ENCODE measurements around the gene UNC5CL. TPM values are rescaled to one million over a fixed set of nuclear protein-coding genes. Genes with fewer than 3 reads are reported as not detected.

The UNC5CL gene
- total RNA-seq, 5 donors from 2014 or later (not counting 1 experiment from before 2014, with no cell fraction given): 4.3 to 7.3 (median 5.5) TPM

DNA sequence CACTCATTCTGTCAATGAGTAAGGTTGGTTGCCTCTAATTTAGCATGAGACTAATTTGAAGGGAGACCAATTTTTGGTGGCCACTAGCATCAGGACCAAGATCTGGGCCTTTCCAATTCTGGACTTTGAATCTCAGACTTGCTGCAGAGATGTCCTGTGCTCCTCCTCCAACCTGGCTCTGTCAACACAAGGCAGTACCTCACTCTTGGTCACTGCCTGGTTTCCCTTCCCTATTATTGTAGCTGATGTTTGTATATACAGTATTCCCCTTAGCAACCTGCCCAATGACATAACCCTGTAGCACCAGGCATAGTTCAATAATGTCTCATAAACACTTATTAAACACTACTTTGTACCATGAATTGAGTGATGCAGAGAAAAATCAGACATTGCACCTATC, 50.4 kb downstream of the UNC5CL start:
- no peaks in the 10 kb centered on the region for H3K36me3 ChIP-seq (ENCODE audit: control insufficient read depth in 2 of 2, extremely low read depth in 1 of 2, insufficient read depth in 1 of 2, low read length in 1 of 2)
- DNase-seq (no peak), ATAC-seq (replicated peaks in 1 of 4) (no peak)
- ChIA-PET POLR2A (no interaction called here), CTCF (no interaction called here)
- H3K27me3 Mint-ChIP-seq: peaks cover 34 to 38% of the 10 kb centered on the region in 2 donors
- no peaks in the 10 kb centered on the region for H3K36me3 Mint-ChIP-seq
- H3K4me1 Mint-ChIP-seq: no peaks in the 10 kb centered on the region
- H3K4me1 ChIP-seq (ENCODE audit: control insufficient read depth in 1 of 2, extremely low read depth in 1 of 2, insufficient read depth in 2 of 2, low read length in 2 of 2): no peaks in the 10 kb centered on the region
- no peaks in the 10 kb centered on the region for H3K9me3 ChIP-seq
- no peak overlapping the region for H3K4me3 ChIP-seq (ENCODE audit: control insufficient read depth in 1 of 2, extremely low read depth in 1 of 2, low read length in 1 of 2)
- peaks cover 0 to 9% of the 10 kb centered on the region in 2 experiments for H3K27me3 ChIP-seq (replicated peaks in 1 of 2; ENCODE audit: control insufficient read depth in 2 of 2, extremely low read depth in 1 of 2, insufficient read depth in 2 of 2, low read length in 1 of 2)
- no peak overlapping the region for H3K4me3 Mint-ChIP-seq
- no peak overlapping the region for H3K27ac ChIP-seq (ENCODE audit: low read length)
- H3K9me3 Mint-ChIP-seq: no peaks in the 10 kb centered on the region
- no peak overlapping the region for H3K27ac Mint-ChIP-seq

DNA sequence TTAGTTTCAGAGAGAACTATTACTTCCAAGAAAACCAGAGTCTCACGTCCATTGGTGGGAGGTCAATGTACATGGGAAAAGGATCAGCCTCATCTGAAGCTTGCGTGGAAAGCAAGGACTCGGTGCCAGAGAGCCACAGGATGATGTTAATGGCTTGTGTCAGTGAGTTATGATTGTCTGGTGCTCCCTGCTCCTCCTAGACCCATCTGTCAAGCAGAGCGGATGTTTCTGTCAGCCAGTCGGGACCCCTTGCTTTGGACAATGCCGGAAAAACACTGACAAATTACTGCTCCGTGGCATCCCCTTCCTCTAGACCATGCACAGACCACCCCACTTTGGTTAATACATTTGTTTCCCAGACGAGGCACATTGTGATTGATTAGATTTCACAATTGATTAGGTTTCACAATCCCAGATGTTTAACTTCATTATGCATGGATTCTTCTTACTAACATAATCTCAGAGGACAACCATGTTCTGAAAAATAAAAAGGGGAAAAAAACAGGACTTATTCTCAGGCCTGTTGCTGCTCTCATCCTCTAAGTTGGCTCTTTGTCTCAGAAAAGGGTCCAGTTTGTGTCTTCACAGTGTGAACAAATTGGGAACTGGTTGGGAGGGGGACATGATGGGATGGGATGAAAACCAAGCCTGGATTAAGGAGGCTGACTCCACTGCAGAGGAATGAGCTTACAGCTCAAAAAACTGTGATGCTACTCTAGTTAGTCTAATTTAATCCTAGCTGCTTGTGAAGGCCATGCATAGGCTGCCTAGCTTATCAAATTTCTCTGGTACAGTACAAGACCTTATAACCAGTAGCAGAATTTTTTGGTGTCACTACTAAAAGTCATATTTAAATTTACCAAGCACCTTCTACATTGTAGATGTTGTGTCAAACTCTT, 51.9 kb downstream of the UNC5CL start:
- H3K4me1 ChIP-seq (ENCODE audit: control insufficient read depth in 1 of 2, extremely low read depth in 1 of 2, insufficient read depth in 2 of 2, low read length in 2 of 2): no peaks in the 10 kb centered on the region
- H3K4me3 Mint-ChIP-seq: no peak overlapping the region
- H3K4me3 ChIP-seq (ENCODE audit: control insufficient read depth in 1 of 2, extremely low read depth in 1 of 2, low read length in 1 of 2): no peak overlapping the region
- peaks cover 33 to 37% of the 10 kb centered on the region in 2 donors for H3K27me3 Mint-ChIP-seq
- ATAC-seq (replicated peaks in 1 of 4): no peak
- WGBS (ENCODE audit: insufficient coverage): 84% methylated on average over 3 of the region's 8 CpGs
- POLR2A ChIA-PET: no interaction called here
- CTCF ChIA-PET: no interaction called here
- H3K36me3 ChIP-seq (ENCODE audit: control insufficient read depth in 2 of 2, extremely low read depth in 1 of 2, insufficient read depth in 1 of 2, low read length in 1 of 2): no peaks in the 10 kb centered on the region
- H3K27ac ChIP-seq (ENCODE audit: low read length): no peak overlapping the region
- H3K27me3 ChIP-seq (replicated peaks in 1 of 2; ENCODE audit: control insufficient read depth in 2 of 2, extremely low read depth in 1 of 2, insufficient read depth in 2 of 2, low read length in 1 of 2): peaks cover 0 to 10% of the 10 kb centered on the region in 2 experiments
- H3K9me3 Mint-ChIP-seq: no peaks in the 10 kb centered on the region
- H3K9me3 ChIP-seq: no peaks in the 10 kb centered on the region
- H3K4me1 Mint-ChIP-seq: no peaks in the 10 kb centered on the region
- no peak overlapping the region for H3K27ac Mint-ChIP-seq
- DNase-seq: no peak
- H3K36me3 Mint-ChIP-seq: no peaks in the 10 kb centered on the region

DNA sequence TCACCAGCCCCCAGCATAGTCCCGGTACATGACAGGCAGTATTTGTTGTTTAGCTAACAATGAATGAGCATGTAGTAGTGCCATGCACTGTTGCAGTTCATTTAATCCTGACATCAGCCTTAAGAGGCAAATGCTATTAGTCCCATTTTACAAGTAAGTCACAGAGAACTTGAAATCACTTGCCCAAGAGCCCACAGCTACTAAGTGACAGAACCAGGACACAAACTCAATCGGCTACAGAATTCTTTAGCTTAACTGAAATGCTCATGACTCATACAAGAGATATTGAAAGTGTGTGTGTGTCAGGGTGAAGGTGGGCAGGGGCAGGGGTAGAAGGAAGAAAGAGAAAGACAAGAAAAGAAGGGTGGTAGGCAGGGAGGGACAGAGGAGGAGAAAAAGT, 52.7 kb downstream of the UNC5CL start:
- peaks cover 0 to 12% of the 10 kb centered on the region in 2 experiments for H3K27me3 ChIP-seq (replicated peaks in 1 of 2; ENCODE audit: control insufficient read depth in 2 of 2, extremely low read depth in 1 of 2, insufficient read depth in 2 of 2, low read length in 1 of 2)
- DNase-seq (no peak), ATAC-seq (replicated peaks in 1 of 4) (no peak)
- ChIA-PET POLR2A (no interaction called here), CTCF (no interaction called here)
- H3K9me3 ChIP-seq: no peaks in the 10 kb centered on the region
- WGBS (ENCODE audit: insufficient coverage): no CpG with 5 or more reads among the region's 2 CpGs
- Mint-ChIP-seq H3K4me1 (no peaks in the 10 kb centered on the region), H3K9me3 (no peaks in the 10 kb centered on the region), H3K4me3 (no peak overlapping the region), H3K27ac (no peak overlapping the region), H3K27me3 (peaks cover 30 to 36% of the 10 kb centered on the region in 2 donors), H3K36me3 (no peaks in the 10 kb centered on the region)
- H3K4me3 ChIP-seq (ENCODE audit: control insufficient read depth in 1 of 2, extremely low read depth in 1 of 2, low read length in 1 of 2): no peak overlapping the region
- H3K4me1 ChIP-seq (ENCODE audit: control insufficient read depth in 1 of 2, extremely low read depth in 1 of 2, insufficient read depth in 2 of 2, low read length in 2 of 2): no peaks in the 10 kb centered on the region
- no peaks in the 10 kb centered on the region for H3K36me3 ChIP-seq (ENCODE audit: control insufficient read depth in 2 of 2, extremely low read depth in 1 of 2, insufficient read depth in 1 of 2, low read length in 1 of 2)
- H3K27ac ChIP-seq (ENCODE audit: low read length): no peak overlapping the region

DNA sequence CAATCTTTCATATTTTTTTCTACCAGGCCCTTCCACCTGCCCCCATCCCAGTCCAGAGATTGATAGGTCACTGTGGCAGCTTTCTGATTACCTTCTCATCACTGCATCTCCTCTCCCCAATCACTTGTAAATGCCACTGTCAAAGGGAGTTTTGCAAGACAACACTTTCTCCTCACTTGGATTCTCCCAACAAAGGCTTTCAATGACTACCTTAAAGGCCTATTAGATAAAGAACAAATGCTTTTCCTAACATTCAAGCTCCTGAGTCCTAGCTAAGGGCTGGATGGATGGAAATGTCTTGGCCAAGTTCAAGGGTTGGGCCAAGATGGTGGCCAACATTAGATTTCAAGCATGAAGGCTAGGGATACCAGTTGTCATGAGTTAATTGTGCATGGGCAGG, 55.3 kb downstream of the UNC5CL start:
- DNase-seq: no peak
- ChIA-PET CTCF (no interaction called here), POLR2A (no interaction called here)
- H3K27ac ChIP-seq (ENCODE audit: low read length): no peak overlapping the region
- Mint-ChIP-seq H3K9me3 (no peaks in the 10 kb centered on the region), H3K4me1 (no peaks in the 10 kb centered on the region), H3K27me3 (peaks cover 39 to 43% of the 10 kb centered on the region in 2 donors), H3K27ac (no peak overlapping the region), H3K36me3 (no peaks in the 10 kb centered on the region), H3K4me3 (no peak overlapping the region)
- H3K4me3 ChIP-seq (ENCODE audit: control insufficient read depth in 1 of 2, extremely low read depth in 1 of 2, low read length in 1 of 2): no peak overlapping the region
- H3K4me1 ChIP-seq (ENCODE audit: control insufficient read depth in 1 of 2, extremely low read depth in 1 of 2, insufficient read depth in 2 of 2, low read length in 2 of 2): no peaks in the 10 kb centered on the region
- H3K9me3 ChIP-seq: no peaks in the 10 kb centered on the region
- H3K27me3 ChIP-seq (replicated peaks in 1 of 2; ENCODE audit: control insufficient read depth in 2 of 2, extremely low read depth in 1 of 2, insufficient read depth in 2 of 2, low read length in 1 of 2): peaks cover 0 to 15% of the 10 kb centered on the region in 2 experiments
- ATAC-seq (replicated peaks in 1 of 4): no peak
- H3K36me3 ChIP-seq (ENCODE audit: control insufficient read depth in 2 of 2, extremely low read depth in 1 of 2, insufficient read depth in 1 of 2, low read length in 1 of 2): no peaks in the 10 kb centered on the region

DNA sequence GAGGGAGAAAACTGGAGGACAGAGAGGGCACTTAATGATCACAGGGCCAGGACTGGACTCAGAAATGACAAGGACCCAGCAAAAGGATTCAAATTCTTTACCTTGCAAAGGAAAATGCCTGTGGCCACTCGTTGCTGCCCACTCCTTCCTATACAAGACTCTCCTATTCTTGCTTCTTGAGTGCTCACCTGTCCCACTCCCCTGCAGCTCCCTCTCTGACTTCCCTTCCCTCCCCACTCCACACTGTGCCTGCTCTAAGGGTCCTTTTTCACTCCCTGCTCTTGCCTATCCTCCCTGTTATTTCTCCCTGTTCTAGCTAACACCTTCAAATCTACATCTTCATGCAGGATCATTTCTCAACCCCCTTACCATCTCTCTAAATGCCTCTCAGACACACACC, 56.1 kb downstream of the UNC5CL start:
- peaks cover 0 to 20% of the 10 kb centered on the region in 2 experiments for H3K27me3 ChIP-seq (replicated peaks in 1 of 2; ENCODE audit: control insufficient read depth in 2 of 2, extremely low read depth in 1 of 2, insufficient read depth in 2 of 2, low read length in 1 of 2)
- WGBS (ENCODE audit: insufficient coverage): 50% methylated on average over 1 of the region's 1 CpG
- Mint-ChIP-seq H3K27ac (no peak overlapping the region), H3K27me3 (peaks cover 43 to 47% of the 10 kb centered on the region in 2 donors), H3K4me3 (no peak overlapping the region), H3K36me3 (no peaks in the 10 kb centered on the region), H3K9me3 (no peaks in the 10 kb centered on the region), H3K4me1 (no peaks in the 10 kb centered on the region)
- H3K27ac ChIP-seq (ENCODE audit: low read length): no peak overlapping the region
- POLR2A ChIA-PET: interaction anchor here in 1 of 2 donors (0.6 kb wide), 1 partner anchor 351 kb away, joined by 8 read pairs; no protein-coding TSS in a partner anchor
- CTCF ChIA-PET: no interaction called here
- DNase-seq (no peak), ATAC-seq (replicated peaks in 1 of 4) (no peak)
- H3K36me3 ChIP-seq (ENCODE audit: control insufficient read depth in 2 of 2, extremely low read depth in 1 of 2, insufficient read depth in 1 of 2, low read length in 1 of 2): no peaks in the 10 kb centered on the region
- H3K4me3 ChIP-seq (ENCODE audit: control insufficient read depth in 1 of 2, extremely low read depth in 1 of 2, low read length in 1 of 2): no peak overlapping the region
- no peaks in the 10 kb centered on the region for H3K9me3 ChIP-seq
- no peaks in the 10 kb centered on the region for H3K4me1 ChIP-seq (ENCODE audit: control insufficient read depth in 1 of 2, extremely low read depth in 1 of 2, insufficient read depth in 2 of 2, low read length in 2 of 2)

DNA sequence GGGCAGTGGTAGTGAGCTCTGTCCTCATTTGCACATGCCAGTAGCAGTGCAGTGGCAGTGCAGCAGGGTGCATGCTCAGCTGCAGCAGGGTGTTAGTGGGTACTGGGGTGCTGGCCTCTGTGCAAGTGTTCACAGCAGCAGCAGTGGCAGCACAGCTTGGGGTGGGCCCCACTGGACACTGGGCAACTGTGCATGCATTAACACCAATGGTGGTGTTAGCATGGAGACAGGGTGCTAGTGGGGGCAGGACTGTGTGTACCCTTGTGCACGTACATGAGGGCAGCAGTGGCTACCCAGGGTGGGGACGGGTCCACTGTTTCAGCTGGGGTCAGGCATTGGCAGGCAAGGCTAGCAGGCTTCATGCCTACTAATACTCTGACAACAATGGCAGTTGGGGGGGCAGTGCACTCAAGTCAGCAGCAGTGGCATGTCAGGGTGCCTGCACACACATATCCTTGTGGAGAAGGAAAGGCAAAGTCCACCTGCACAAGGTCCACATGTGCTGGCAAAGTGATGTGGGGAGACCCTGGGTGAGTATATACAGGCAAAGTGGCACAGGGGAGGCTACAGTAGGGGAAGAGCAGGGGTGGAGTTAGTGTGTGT, 60.2 kb downstream of the UNC5CL start:
- ChIA-PET CTCF (no interaction called here), POLR2A (no interaction called here)
- Mint-ChIP-seq H3K4me3 (no peak overlapping the region), H3K27me3 (peaks cover 64 to 71% of the 10 kb centered on the region in 2 donors), H3K4me1 (no peaks in the 10 kb centered on the region), H3K27ac (no peak overlapping the region), H3K36me3 (no peaks in the 10 kb centered on the region), H3K9me3 (no peaks in the 10 kb centered on the region)
- DNase-seq (no peak), ATAC-seq (replicated peaks in 1 of 4) (no peak)
- no peaks in the 10 kb centered on the region for H3K4me1 ChIP-seq (ENCODE audit: control insufficient read depth in 1 of 2, extremely low read depth in 1 of 2, insufficient read depth in 2 of 2, low read length in 2 of 2)
- no peak overlapping the region for H3K27ac ChIP-seq (ENCODE audit: low read length)
- H3K9me3 ChIP-seq: no peaks in the 10 kb centered on the region
- no peak overlapping the region for H3K4me3 ChIP-seq (ENCODE audit: control insufficient read depth in 1 of 2, extremely low read depth in 1 of 2, low read length in 1 of 2)
- no peaks in the 10 kb centered on the region for H3K36me3 ChIP-seq (ENCODE audit: control insufficient read depth in 2 of 2, extremely low read depth in 1 of 2, insufficient read depth in 1 of 2, low read length in 1 of 2)
- peaks cover 0 to 17% of the 10 kb centered on the region in 2 experiments for H3K27me3 ChIP-seq (replicated peaks in 1 of 2; ENCODE audit: control insufficient read depth in 2 of 2, extremely low read depth in 1 of 2, insufficient read depth in 2 of 2, low read length in 1 of 2)
- WGBS (ENCODE audit: insufficient coverage): 79% methylated on average over 2 of the region's 2 CpGs
